Stimulated activated naive CD8-positive, alpha-beta T cell treated with anti-CD3 and anti-CD28 coated beads, Interleukin-15, amount 100 ng/mL, for 72 hours (primary cell): ENCODE data around the gene PCDH19.

Experiments
- ATAC-seq: fragments of 150-1000 bp; cut with Tn5 transposase; 2 replicates; pipeline ENCODE4 v1.10.0; 2021; ENCODE audit warnings: mild to moderate bottlenecking, moderate library complexity
- DNase-seq, 2 donors: peaks; one replicate each; pipeline ENCODE4 v3.0.0; 2021 to 2022
- H3K27ac Mint-ChIP-seq, 2 donors: one replicate each; pipeline ENCODE4 v1.8.0; 2022; ENCODE audit warnings: mild to moderate bottlenecking in 2 of 2, mixed read lengths in 2 of 2, moderate library complexity in 2 of 2
- H3K27me3 Mint-ChIP-seq: one replicate; pipeline ENCODE4 v1.8.0; 2022; ENCODE audit warnings: mixed read lengths
- H3K4me1 Mint-ChIP-seq: one replicate; pipeline ENCODE4 v1.8.0; 2022; ENCODE audit warnings: mild to moderate bottlenecking, mixed read lengths
- H3K4me3 Mint-ChIP-seq, 2 donors: one replicate each; pipeline ENCODE4 v1.8.0; 2022; ENCODE audit warnings: mild to moderate bottlenecking in 2 of 2, mixed read lengths in 2 of 2, moderate library complexity in 1 of 2
- H3K9me3 Mint-ChIP-seq, 2 donors: one replicate each; pipeline ENCODE4 v1.8.0; 2022; ENCODE audit warnings: mixed read lengths in 2 of 2

The PCDH19 gene

DNA sequence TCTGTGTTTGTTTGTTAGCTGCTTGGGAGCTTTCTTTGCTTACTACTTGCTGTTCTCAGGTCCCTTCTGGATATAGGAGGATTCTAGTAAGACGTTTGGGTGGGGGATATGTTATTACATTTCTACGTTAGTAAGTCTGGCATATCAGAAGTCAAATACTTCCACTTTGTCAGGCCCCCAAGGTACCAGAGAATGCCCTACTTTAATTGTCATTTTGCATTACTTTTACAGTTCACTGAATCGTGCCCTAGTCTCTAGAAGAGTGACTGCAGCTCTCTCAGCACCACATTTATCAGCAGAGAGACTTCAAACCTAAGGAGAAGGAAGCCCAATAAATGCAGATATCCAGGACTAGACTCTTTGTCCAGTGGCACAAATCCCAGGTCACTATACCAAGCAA lies 54.4 kb downstream of the PCDH19 start:
- no peak overlapping the region for H3K27ac Mint-ChIP-seq
- H3K27me3 Mint-ChIP-seq: peaks cover 10% of the 10 kb centered on the region
- peaks cover 0 to 6% of the 10 kb centered on the region in 2 donors for H3K9me3 Mint-ChIP-seq
- ATAC-seq (no peak), DNase-seq (no peak)
- no peak overlapping the region for H3K4me3 Mint-ChIP-seq
- no peaks in the 10 kb centered on the region for H3K4me1 Mint-ChIP-seq

DNA sequence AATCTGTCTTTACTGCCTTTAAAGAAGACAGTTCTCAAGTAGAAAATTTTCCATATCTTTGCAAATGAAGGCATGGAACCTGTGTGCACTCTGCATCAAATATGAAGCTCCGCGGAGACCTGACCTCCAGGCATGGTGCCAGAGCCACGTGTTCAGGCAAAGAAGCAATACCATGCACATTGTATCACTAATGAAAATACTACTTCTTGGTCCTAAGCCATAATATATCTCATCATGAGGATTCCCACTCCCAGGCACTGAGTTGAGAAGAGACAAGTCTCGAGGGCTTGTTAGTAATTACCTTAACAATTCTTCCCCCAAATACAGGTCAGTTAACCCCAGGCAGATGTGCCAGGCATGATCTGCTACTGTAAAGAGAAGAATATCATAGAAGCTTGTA lies 56.7 kb downstream of the PCDH19 start:
- no peak overlapping the region for H3K27ac Mint-ChIP-seq

DNA sequence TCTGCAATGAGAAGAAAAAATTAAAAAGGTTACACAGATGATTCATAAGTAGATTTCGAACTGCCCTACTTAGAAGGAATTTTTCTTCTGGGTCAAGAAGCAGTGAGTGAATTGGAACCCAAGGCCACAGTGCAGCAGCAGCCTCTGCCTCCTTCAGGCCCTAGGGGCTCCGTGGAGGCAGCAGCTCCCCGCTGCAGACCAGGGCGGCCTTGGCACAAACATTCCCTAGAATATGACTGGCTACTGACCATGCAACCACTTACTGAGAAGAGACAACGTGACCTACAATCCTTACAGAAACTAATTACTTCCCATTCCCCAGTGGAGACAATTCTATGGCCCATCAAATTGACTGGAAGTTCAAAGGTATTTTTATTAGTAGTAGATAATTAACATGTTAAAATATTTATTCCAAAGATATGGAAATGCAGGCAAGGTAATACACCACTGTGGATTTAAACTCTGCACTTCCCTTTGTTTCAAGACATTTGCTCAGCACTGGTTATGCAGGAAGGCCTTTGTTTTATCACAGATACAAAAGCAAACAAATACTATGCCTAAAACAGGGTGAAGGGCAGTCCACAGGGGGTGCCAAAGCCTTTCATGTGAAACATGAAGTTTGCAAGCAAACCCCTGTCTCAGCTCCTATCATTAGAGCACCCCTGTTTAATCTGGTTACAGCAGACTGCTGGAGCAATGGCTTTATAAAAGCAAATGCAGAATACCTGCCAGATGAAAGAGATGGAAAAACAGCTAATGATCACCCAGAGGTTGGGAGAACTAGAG lies 59.2 kb downstream of the PCDH19 start:
- no peaks in the 10 kb centered on the region for H3K27me3 Mint-ChIP-seq
- ATAC-seq: no peak
- peaks cover 0 to 6% of the 10 kb centered on the region in 2 donors for H3K9me3 Mint-ChIP-seq
- no peak overlapping the region for H3K27ac Mint-ChIP-seq
- no peaks in the 10 kb centered on the region for H3K4me1 Mint-ChIP-seq
- DNase-seq: no peak
- H3K4me3 Mint-ChIP-seq: no peak overlapping the region

More for the DNA sequence above, 56.7 kb downstream of the PCDH19 start:
- no peak overlapping the region for H3K4me3 Mint-ChIP-seq
- DNase-seq: no peak
- H3K27me3 Mint-ChIP-seq: peaks cover 10% of the 10 kb centered on the region
- H3K4me1 Mint-ChIP-seq: no peaks in the 10 kb centered on the region
- peaks cover 0 to 6% of the 10 kb centered on the region in 2 donors for H3K9me3 Mint-ChIP-seq
- no peak for ATAC-seq

DNA sequence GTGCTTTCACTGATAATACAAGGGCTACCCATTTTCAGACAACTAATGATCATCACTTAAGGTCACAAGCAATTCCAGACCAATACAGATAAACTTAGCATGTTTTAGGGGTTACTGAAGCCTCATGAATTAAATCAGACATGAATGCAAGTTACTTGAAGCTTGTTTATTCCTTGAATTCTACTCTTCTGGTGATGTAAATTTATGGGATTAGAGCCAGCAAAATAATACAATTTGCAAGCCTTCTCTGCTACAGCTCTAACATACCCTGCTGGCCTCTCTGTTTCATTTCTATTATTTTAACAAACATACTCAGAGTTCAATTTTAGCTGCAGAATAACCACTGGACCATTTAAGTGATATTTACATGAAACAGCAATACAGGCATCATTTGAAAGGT lies 60.7 kb downstream of the PCDH19 start:
- Mint-ChIP-seq H3K4me3 (no peak overlapping the region), H3K27me3 (no peaks in the 10 kb centered on the region), H3K9me3 (peaks cover 0 to 6% of the 10 kb centered on the region in 2 donors), H3K4me1 (no peaks in the 10 kb centered on the region), H3K27ac (no peak overlapping the region)
- no peak for ATAC-seq
- DNase-seq: no peak

DNA sequence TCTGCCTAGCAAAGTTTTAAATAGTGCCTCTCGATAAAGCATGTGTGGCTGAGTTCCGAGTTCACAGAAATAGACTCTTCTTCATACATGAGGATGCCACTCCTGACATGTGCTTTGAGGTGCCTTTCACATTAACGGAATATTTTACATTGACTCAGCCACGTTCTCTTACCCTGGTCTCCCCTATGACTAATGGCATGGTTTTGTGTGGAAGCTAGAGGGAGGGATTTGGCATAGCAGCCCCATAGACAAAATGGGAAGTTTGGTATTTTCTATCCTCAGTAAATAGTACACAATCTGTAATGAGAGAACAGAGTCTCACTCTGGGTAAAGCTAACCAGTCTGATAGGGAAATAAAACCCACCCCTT lies 68.9 kb downstream of the PCDH19 start:
- Mint-ChIP-seq H3K27ac (no peak overlapping the region), H3K9me3 (no peaks in the 10 kb centered on the region), H3K4me1 (no peaks in the 10 kb centered on the region), H3K4me3 (no peak overlapping the region), H3K27me3 (no peaks in the 10 kb centered on the region)
- DNase-seq (no peak), ATAC-seq (no peak)

DNA sequence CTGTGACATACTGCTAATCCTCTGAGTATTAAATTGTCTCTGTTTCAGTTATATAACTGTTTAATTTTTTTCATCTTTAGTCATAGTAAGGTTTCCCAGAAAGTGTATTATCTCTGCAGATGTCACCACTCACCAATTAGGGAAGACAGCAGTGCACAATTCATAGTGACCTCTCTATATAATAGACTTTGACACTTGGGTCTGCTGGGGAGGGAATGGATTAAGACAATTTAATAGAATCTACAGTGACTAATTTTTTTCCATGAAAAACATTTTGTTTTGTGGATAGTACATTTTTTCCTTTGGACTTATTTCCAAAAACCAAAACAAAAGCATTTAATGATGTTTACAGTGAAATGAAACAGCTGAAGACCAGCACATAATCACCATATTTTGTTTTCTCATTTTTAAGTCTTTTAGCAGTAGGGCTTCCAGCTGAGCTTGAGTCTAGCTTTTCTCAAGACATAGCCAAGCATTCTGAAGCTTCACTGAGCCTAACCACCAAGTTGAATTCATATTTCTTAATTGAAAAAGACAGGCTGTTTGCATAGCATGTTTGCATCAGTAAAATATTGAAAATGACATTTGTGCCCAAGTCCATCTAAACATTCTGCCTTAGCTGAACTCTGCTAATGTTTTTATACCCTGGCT lies 69.5 kb downstream of the PCDH19 start:
- H3K9me3 Mint-ChIP-seq: no peaks in the 10 kb centered on the region
- no peak overlapping the region for H3K27ac Mint-ChIP-seq
- ATAC-seq: no peak
- H3K4me3 Mint-ChIP-seq: no peak overlapping the region
- no peaks in the 10 kb centered on the region for H3K4me1 Mint-ChIP-seq
- no peak for DNase-seq
- H3K27me3 Mint-ChIP-seq: no peaks in the 10 kb centered on the region

DNA sequence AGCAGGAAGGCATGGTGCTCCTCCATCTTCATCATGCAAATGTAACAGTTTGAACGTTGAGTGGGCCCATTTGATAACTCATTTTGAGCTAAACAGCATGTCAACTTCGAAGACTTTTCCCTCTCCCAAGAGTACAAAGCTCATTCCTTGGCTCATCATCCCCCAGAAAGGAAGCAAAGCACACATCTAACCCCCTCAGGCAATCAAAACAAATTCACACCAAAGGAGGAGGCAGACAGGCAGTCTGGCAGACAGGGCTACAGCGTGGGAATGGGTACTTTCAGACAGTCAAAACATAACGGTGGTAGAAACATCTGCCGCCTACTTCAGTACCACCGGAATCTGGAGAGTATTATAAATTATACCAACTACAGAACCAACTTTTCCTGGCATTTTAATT lies 81.7 kb downstream of the PCDH19 start:
- H3K4me1 Mint-ChIP-seq: no peaks in the 10 kb centered on the region
- no peaks in the 10 kb centered on the region for H3K27me3 Mint-ChIP-seq
- H3K9me3 Mint-ChIP-seq: no peaks in the 10 kb centered on the region
- ATAC-seq (no peak), DNase-seq (no peak)
- no peak overlapping the region for H3K27ac Mint-ChIP-seq
- no peak overlapping the region for H3K4me3 Mint-ChIP-seq

DNA sequence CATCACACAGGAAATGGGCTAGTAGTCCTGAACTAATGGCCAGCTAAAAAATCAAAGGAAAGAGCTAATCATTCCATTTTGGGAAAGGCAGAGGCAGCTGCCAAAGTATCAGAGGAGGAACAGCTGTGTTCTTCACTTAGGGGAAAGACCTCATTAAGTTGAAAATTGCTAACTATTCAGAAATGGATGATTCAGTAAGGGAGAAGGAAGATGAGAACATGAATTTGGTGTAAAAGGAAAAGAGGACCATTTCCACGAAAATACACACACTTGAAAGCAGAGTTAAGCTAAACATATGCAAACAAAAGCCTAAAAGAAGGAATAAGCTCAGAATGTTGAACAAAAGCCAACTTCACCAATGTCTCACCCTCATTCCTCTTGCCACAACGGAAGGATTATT lies 90.4 kb downstream of the PCDH19 start:
- no peak for ATAC-seq
- Mint-ChIP-seq H3K27me3 (no peaks in the 10 kb centered on the region), H3K4me1 (no peaks in the 10 kb centered on the region), H3K9me3 (no peaks in the 10 kb centered on the region), H3K4me3 (no peak overlapping the region), H3K27ac (no peak overlapping the region)
- no peak for DNase-seq

DNA sequence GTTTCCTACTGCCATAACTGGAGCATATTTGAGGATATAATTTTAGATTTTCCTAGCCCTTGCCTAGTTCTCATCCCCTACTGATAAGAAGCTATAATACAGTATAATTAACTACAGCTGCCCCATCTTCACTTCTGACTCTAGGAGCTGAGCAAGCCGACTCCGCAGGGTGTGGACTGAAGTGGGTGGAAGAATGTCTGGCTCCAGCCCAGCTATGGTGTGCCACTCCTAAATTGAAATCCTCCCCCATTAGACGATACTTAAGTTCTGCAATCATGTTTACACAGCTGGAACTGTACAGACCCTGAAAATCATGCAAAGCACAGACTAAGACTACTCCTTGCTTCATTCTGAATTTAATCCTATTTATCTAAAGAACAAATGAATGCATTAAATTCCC lies 93.1 kb downstream of the PCDH19 start:
- no peaks in the 10 kb centered on the region for H3K27me3 Mint-ChIP-seq
- DNase-seq (no peak), ATAC-seq (no peak)
- H3K4me1 Mint-ChIP-seq: no peaks in the 10 kb centered on the region
- H3K4me3 Mint-ChIP-seq: no peak overlapping the region
- H3K9me3 Mint-ChIP-seq: no peaks in the 10 kb centered on the region
- no peak overlapping the region for H3K27ac Mint-ChIP-seq

DNA sequence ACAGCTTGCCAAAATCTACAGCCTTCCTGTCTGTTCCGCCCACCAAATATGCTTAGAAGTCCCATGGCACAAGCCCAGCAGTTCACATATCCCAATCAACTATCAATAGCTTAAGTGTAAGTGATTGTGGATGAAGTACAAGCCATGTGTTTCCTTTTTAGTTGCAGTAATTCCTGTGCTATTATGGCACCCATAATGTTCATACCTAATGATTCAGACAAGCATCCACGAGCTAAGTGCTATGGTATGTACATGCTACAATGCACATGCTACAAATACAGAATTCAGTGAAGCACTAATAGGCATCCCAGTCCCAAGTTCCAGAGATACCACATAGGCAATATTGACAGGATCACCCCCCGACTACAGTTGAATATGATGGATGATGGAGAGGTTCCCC lies 94.5 kb downstream of the PCDH19 start:
- Mint-ChIP-seq H3K4me1 (no peaks in the 10 kb centered on the region), H3K9me3 (no peaks in the 10 kb centered on the region), H3K27me3 (no peaks in the 10 kb centered on the region), H3K4me3 (no peak overlapping the region), H3K27ac (no peak overlapping the region)
- ATAC-seq: no peak
- no peak for DNase-seq

DNA sequence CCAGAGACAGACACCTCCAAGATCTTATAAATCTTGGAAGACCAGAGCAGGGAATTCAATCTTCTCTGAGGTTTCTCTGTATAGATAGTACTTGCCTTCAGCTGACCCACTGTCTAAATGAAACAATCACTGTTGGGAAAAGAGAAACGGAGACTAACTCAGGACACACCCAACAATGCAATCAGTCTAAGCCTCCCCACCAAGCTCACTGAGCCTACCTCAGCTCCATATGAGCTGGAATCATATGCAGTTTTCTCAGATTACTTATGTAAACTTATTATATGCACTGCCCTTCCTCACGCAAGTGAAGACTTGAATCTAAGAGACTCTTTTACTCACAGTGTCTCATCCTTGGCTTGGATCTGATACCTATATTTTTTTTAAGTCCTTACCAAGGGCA lies 110.5 kb downstream of the PCDH19 start:
- Mint-ChIP-seq H3K27ac (no peak overlapping the region), H3K27me3 (no peaks in the 10 kb centered on the region), H3K9me3 (no peaks in the 10 kb centered on the region), H3K4me1 (no peaks in the 10 kb centered on the region), H3K4me3 (no peak overlapping the region)
- no peak for DNase-seq
- ATAC-seq: no peak

DNA sequence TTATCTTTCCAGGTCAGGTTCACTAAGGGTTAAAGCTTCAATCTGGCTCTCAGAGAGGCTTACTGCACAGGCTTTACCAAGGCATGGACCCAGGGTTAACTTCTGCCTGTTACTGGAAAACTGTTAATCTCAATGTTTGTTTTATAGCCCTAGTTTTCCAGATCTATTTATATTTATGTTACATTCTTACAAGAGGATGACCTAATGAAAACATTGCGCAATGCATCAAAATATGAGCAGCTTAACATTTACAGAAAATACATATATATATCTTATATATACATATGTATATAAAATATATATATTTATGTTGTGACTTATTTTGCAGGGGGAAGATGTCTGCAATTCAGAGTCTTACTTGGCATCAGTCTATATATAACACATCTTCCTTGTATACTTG lies 112.3 kb downstream of the PCDH19 start:
- H3K27ac Mint-ChIP-seq: no peak overlapping the region
- ATAC-seq (no peak), DNase-seq (no peak)
- H3K4me1 Mint-ChIP-seq: no peaks in the 10 kb centered on the region
- H3K4me3 Mint-ChIP-seq: no peak overlapping the region
- no peaks in the 10 kb centered on the region for H3K9me3 Mint-ChIP-seq
- H3K27me3 Mint-ChIP-seq: no peaks in the 10 kb centered on the region

DNA sequence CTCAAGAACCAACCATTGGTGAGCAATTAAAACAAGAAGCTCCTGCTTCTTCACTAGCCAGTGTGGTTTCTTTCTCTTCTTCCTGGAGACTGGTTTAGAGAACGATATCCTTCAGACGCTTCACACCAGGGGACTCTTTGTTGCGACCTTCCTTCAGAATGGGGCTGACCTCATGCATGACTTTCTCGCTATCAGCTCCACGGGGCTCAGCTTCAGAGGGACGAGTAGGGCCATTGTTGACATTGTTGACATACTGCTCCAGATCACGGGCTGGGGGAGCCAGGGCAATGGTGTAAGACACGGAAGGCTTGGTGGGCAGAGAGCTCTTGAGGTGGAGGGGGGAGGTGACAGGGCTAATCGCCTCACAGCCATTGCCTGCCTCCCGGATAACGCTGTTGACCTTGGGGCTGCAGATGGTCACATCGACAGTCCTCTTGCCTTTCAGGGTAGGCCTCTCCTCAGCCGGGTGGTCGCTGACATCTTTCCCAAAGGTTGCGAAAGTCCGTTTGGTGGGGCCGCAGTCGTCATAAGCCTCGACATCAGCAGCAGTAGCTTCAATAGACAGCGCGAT lies 113.8 kb downstream of the PCDH19 start:
- no peak for DNase-seq
- no peak for ATAC-seq
- Mint-ChIP-seq H3K27me3 (no peaks in the 10 kb centered on the region), H3K27ac (no peak overlapping the region), H3K4me1 (no peaks in the 10 kb centered on the region), H3K4me3 (no peak overlapping the region), H3K9me3 (no peaks in the 10 kb centered on the region)

DNA sequence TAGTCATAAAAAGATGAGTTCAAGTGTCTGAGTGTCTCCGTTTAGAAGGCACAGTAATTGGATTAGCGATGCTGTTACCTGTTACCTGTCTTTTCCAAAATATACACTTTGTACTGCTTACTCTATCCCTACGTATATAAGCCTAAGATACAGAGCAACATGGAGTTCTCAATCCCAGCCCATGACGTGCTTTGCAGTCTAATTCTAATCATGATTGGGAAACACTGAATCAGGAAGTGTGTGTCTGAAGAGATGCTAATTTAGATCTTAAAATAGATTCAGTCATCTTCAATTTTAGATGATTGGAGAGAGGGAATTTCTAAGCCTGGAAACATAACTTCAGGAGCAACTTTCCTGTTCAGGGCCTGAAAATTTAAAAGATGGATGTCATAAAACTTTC lies 115.1 kb downstream of the PCDH19 start:
- H3K9me3 Mint-ChIP-seq: no peaks in the 10 kb centered on the region
- no peaks in the 10 kb centered on the region for H3K4me1 Mint-ChIP-seq
- no peak overlapping the region for H3K27ac Mint-ChIP-seq
- no peak for DNase-seq
- ATAC-seq: no peak
- H3K4me3 Mint-ChIP-seq: no peak overlapping the region
- H3K27me3 Mint-ChIP-seq: no peaks in the 10 kb centered on the region

DNA sequence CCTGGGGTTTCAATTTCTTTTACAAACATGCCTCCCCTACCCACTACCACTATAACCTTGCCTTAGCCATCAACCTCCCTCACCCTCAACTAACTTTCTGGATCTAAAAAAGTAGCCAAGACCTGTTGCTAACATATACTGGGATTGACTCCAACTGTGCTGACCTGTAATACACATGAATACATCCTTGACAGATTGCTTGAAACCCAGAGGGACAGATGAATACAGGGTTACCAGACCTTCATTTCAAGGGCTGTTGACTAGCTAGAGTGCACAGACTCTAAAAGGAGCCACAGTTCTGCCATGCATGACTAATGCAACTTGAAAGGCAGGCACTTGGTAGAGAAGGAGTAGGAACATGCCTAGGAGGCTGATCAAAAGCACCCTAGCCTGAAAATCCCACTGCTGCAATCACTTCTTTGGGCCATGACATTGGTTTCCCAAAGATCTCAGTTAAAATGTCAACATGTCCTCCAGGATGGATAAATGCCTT lies 121.0 kb downstream of the PCDH19 start:
- ATAC-seq: no peak
- DNase-seq: no peak
- Mint-ChIP-seq H3K4me3 (no peak overlapping the region), H3K9me3 (no peaks in the 10 kb centered on the region), H3K27ac (no peak overlapping the region), H3K27me3 (no peaks in the 10 kb centered on the region), H3K4me1 (no peaks in the 10 kb centered on the region)

DNA sequence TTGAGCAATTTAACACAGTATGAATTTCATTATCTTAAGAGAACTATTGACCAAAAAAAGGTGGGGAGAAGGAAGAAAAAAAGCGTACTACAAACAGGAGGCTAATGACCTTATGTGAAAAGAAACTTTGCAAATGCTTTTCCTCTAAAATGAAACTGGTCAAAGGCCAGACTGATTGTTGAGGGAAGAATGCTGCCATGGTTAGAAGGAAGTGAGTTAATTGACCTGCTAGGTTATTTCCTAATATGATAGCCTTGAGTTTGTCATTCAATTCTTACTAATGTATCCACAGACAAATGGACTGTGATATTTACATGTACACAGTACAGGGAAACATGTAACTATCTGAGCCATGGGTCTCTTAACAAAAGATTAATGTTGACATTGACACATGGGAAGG lies 132.8 kb downstream of the PCDH19 start:
- Mint-ChIP-seq H3K9me3 (no peaks in the 10 kb centered on the region), H3K4me1 (no peaks in the 10 kb centered on the region), H3K27me3 (no peaks in the 10 kb centered on the region), H3K4me3 (no peak overlapping the region), H3K27ac (no peak overlapping the region)
- ATAC-seq: no peak
- DNase-seq: no peak
